ENCODE measurements around the gene ISCU.
A peak's percentile ranks its signal among the peaks of the same experiment; 100 is the strongest.
"Not testable (repeated sequence)": the region's sequence is repeated elsewhere in the genome, so short reads cannot be mapped to it uniquely, and the experiment has no call there.

Gene ISCU

GRCh38 chr12:108618079-108618952 is 55.9 kb downstream of the ISCU start:
- peak; percentile 81 for DNase-seq (ENCODE audit: low spot score)

GRCh38 chr12:108618953-108619274 is 56.5 kb downstream of the ISCU start:
- DNase-seq (ENCODE audit: low spot score) = not testable (repeated sequence)

All from Ammon's horn (tissue), 1 donor.